Stimulated activated CD4-positive, alpha-beta T cell treated with anti-CD3 and anti-CD28 coated beads, Interleukin-12 subunit alpha, Interleukin-12 subunit beta, amount 100 ng/mL, for 48 hours (primary cell): ENCODE measurements around the gene CDC42EP5.

Experiments used
- DNase-seq, 3 donors: peaks; one replicate each; pipeline ENCODE4 v3.0.0-alpha.2; 2020; ENCODE audit warnings: low read depth in 2 of 3, low spot score in 1 of 3

CDC42EP5 gene

GRCh38 chr19:54428323-54429175 is 44.5 kb downstream of the CDC42EP5 start:
- DNase-seq, result no peak

GRCh38 chr19:54427586-54427985 is 45.5 kb downstream of the CDC42EP5 start:
- no peak for DNase-seq

- no peak for DNase-seq
Observed at GRCh38 chr19:54426291-54426931, 46.7 kb downstream of the CDC42EP5 start.

GRCh38 chr19:54425382-54425723 is 47.7 kb downstream of the CDC42EP5 start:
- no peak for DNase-seq

GRCh38 chr19:54424660-54425381 is 48.3 kb downstream of the CDC42EP5 start:
- DNase-seq, result no peak

GRCh38 chr19:54424201-54424600 is 48.9 kb downstream of the CDC42EP5 start:
- DNase-seq, result no peak

GRCh38 chr19:54422136-54422535 is 51.0 kb downstream of the CDC42EP5 start:
- no peak for DNase-seq

- no peak for DNase-seq
Observed at GRCh38 chr19:54421521-54421920, 51.6 kb downstream of the CDC42EP5 start.

- DNase-seq, result no peak
Observed at GRCh38 chr19:54421169-54421516, 52.0 kb downstream of the CDC42EP5 start.

- DNase-seq, result no peak
Observed at GRCh38 chr19:54420383-54421168, 52.5 kb downstream of the CDC42EP5 start.

GRCh38 chr19:54420068-54420382 is 53.1 kb downstream of the CDC42EP5 start:
- no peak for DNase-seq

- DNase-seq, result no peak
Observed at GRCh38 chr19:54418930-54419800, 53.9 kb downstream of the CDC42EP5 start.

- no peak for DNase-seq
Observed at GRCh38 chr19:54418030-54418929, 54.8 kb downstream of the CDC42EP5 start.

GRCh38 chr19:54416695-54417491 is 56.2 kb downstream of the CDC42EP5 start:
- DNase-seq, result no peak

GRCh38 chr19:54415901-54416673 is 57.0 kb downstream of the CDC42EP5 start:
- no peak for DNase-seq

- DNase-seq, result peak in 2 of 3 donors; percentile 30 to 50
Observed at GRCh38 chr19:54415208-54415900, 57.7 kb downstream of the CDC42EP5 start, which contains the start of gene TTYH1. Gene TTYH1, plus strand, starts transcription at chr19:54415464. Its CDS starts 89 bp downstream, at chr19:54415553.
